Activated naive CD4-positive, alpha-beta T cell treated with anti-CD3 and anti-CD28 coated beads, Interleukin-2, amount 50 U/mL, for 72 hours (primary cell): ENCODE measurements around the gene ZNF611. TPM values are rescaled to one million over a fixed set of nuclear protein-coding genes. Genes with fewer than 3 reads are reported as not detected.
"Not testable (repeated sequence)": the region's sequence is repeated elsewhere in the genome, so short reads cannot be mapped to it uniquely, and the experiment has no call there.

ENCODE experiments used
- ATAC-seq, 2 donors: fragments of 150-1000 bp; cut with Tn5 transposase; 2 replicates each; pipeline ENCODE4 v1.10.0; 2021; ENCODE audit warnings: mild to moderate bottlenecking in 2 of 2, moderate library complexity in 2 of 2
- DNase-seq, 2 donors: peaks; one replicate each; pipeline ENCODE4 v3.0.0; 2021 to 2022; ENCODE audit warnings: low spot score in 2 of 2
- H3K27ac Mint-ChIP-seq, 2 donors: one replicate each; pipeline ENCODE4 v1.8.0; 2022; ENCODE audit warnings: mild to moderate bottlenecking in 2 of 2, mixed read lengths in 2 of 2
- H3K36me3 Mint-ChIP-seq, 2 donors: one replicate each; pipeline ENCODE4 v1.8.0; 2022; ENCODE audit warnings: mixed read lengths in 2 of 2
- H3K9me3 Mint-ChIP-seq, 2 donors: one replicate each; pipeline ENCODE4 v1.8.0; 2022; ENCODE audit warnings: mixed read lengths in 2 of 2
- total RNA-seq, 2 donors: library from RNA; stranded (reverse); gene quantifications; one replicate each; pipeline ENCODE4 v1.2.3, GENCODE V29; 2022

ZNF611 gene
- total RNA-seq, 2 donors from 2014 or later: 17.5 to 19.7 TPM

DNA sequence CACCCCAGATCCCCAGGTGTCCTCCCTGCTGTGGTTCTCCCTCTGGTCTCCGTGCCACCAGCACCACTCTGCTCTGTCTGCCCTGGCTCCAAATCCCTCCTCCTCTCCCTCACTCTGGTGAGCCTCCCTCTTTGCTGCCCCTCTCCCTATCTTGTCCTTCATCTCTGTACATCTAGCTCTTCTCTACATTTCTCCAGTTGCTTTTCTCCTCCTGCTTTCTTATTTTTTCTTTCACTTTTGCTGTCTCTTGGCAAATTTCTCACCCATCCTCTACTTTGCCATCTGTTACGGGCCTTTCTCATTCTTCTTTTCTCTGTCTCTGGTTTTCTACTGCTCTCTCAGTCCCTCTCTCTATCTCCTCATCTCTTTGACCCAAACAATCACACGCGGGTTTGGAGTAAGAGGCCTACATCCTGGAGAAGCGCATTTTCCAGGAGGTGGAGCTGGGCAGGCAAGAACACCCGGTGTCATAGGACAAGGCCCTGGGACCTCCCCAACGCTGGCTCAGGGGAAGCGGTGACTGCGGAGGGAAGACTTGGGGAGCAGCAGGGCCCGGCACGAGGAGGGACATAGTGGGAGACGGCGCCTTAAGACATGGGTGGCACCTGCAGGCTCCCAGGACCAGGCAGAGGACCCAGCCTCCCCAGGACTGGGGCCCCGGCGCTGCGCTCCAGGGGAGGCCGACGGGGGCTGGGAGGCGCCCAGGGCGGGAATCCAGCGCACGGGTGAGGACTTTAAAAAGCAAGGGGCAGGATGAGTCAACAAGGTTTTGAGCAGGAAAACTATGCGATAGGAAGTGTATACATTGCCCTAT is 9.9 kb downstream of the ZNF611 start:
- peaks cover 50 to 86% of the 10 kb centered on the region in 2 donors for H3K36me3 Mint-ChIP-seq
- no peak overlapping the region for H3K27ac Mint-ChIP-seq
- H3K9me3 Mint-ChIP-seq: peaks cover 21 to 24% of the 10 kb centered on the region in 2 donors
- DNase-seq: no peak
- ATAC-seq: no peak

DNA sequence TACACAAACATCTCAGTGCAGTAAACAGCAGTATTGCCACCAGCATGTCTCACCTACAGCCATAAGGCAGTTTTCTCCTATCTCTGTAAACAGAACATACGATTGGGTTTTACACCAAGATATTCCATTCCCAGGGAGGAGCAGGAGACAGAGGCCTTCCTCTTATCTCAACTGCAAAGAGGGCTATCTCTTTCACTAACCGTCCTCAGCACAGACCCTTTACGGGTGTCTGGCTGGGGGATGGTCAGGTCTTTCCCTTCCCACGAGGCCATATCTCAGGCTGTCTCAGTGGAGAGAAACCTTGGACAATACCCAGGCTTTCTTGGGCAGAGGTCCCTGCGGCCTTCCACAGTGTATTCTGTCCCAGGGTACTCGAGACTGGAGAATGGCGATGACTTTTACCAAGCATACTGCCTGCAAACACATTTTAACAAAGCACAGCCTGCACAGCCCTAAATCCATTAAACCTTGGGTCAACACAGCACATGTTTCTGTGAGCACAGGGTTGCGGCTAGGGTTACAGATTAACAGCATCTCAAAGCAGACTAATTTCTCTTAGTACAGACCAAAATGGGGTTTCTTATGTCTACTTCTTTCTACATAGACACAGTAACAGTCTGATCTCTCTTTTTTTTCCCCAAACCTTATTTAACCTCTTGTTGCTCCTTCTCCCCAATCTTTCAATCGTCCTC is 10.8 kb downstream of the ZNF611 start:
- ATAC-seq, H3K27ac Mint-ChIP-seq, DNase-seq: not testable (repeated sequence)
- H3K36me3 Mint-ChIP-seq: peaks cover 55 to 90% of the 10 kb centered on the region in 2 donors
- peaks cover 28% of the 10 kb centered on the region in 2 donors for H3K9me3 Mint-ChIP-seq

DNA sequence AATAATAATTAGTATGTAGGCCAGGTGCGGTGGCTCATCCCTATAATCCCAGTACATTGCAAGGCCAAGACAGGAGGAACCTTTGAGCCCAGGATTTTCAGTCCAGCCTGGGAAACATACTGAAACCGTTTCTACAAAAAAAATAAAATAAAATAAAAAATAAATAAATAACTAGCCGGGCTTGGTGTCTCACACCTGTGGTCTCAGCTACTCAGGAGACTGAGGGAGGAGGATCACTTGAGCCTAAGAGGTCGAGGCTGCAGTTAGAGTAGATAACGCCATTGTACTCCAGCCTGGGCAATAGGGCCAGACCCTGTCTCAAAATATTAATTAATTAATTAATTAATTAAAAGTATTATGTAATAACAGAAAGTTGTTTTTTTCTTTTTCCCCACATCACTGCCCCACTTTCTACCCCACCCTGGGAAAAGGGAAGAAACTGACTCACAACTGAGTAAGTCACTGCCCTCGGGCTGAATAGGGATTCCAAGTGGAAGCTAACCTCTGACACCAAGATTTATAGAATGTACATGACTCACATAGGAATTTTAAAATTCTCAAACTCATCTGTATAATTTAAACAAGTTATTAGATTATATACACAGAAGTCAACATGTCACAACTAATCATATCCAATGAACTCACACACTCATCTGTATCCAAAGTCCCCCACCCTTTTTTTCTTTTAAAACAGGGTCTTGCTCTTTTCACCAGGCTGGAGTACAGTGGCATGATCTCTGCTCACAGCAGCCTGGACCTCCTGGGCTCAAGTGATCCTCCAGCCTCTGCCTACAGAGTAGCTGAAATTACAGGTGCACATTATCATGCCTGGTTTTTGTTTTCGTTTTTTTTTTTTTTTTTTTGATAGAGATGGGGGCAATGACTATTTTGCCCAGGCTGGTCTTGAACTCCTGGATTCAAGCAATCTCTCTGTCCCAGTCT is 12.5 kb downstream of the ZNF611 start:
- DNase-seq (no peak), ATAC-seq (no peak)
- H3K9me3 Mint-ChIP-seq: peaks cover 28 to 31% of the 10 kb centered on the region in 2 donors
- H3K36me3 Mint-ChIP-seq: peaks cover 48 to 83% of the 10 kb centered on the region in 2 donors
- peak overlapping the region in 1 of 2 donors; percentile 12 for H3K27ac Mint-ChIP-seq

DNA sequence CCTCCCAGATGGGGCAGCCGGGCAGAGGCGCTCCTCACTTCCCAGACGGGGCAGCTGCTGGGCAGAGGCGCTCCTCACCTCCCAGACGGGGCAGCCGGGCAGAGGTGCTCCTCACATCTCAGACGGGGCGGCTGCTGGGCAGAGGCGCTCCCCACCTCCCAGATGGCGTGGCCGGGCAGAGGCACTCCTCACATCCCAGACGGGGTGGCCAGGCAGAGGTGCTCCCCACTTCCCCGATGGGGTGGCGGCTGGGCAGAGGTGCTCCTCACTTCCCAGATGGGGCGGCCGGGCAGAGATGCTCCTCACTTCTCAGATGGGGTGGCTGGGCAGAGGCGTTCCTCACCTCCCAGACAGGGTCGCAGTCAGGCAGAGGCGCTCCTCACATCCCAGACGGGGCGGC is 14.3 kb downstream of the ZNF611 start:
- not testable (repeated sequence) for DNase-seq, H3K27ac Mint-ChIP-seq, ATAC-seq
- Mint-ChIP-seq H3K9me3 (peaks cover 28 to 35% of the 10 kb centered on the region in 2 donors), H3K36me3 (peaks cover 50 to 83% of the 10 kb centered on the region in 2 donors)

DNA sequence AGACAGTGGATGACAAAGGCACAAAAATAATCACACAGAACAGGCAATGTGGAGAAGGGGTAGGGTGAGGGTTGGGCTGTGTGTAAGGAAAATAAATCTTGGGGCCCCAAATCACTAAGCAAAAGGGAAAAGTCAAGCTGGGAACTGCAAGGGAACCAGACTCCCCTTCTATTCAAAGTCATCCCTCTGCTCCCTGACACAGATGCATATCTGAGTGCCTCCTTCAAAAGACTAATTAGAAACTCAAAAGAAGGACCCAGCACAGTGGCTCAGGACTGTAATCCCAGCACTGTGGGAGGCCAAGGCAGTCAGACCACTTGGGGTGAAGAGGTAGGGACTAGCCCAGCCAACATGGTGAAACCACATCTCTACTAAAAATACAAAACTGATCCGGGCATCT is 18.3 kb downstream of the ZNF611 start:
- peak overlapping the region in 1 of 2 donors; percentile 78 for H3K27ac Mint-ChIP-seq
- ATAC-seq: no peak
- peaks cover 52 to 86% of the 10 kb centered on the region in 2 donors for H3K36me3 Mint-ChIP-seq
- H3K9me3 Mint-ChIP-seq: peaks cover 15 to 21% of the 10 kb centered on the region in 2 donors
- DNase-seq: no peak

GRCh38 chr19:52715902-52716301 is 18.9 kb downstream of the ZNF611 start:
- Mint-ChIP-seq H3K27ac (peak overlapping the region; percentile 78 to 81), H3K36me3 (peaks cover 53 to 86% of the 10 kb centered on the region in 2 donors), H3K9me3 (peaks cover 19 to 26% of the 10 kb centered on the region in 2 donors)
- ATAC-seq: peak; percentile 50 to 98
- peak in 1 of 2 donors; percentile 62 for DNase-seq

GRCh38 chr19:52715330-52715729 is 19.5 kb downstream of the ZNF611 start:
- H3K36me3 Mint-ChIP-seq: peaks cover 53 to 88% of the 10 kb centered on the region in 2 donors
- peak in 1 of 2 donors; percentile 6 for ATAC-seq
- not testable (repeated sequence) for DNase-seq
- H3K27ac Mint-ChIP-seq: peak overlapping the region in 1 of 2 donors; percentile 78
- peaks cover 19 to 26% of the 10 kb centered on the region in 2 donors for H3K9me3 Mint-ChIP-seq

GRCh38 chr19:52713051-52713450 is 21.8 kb downstream of the ZNF611 start:
- not testable (repeated sequence) for H3K27ac Mint-ChIP-seq, ATAC-seq, DNase-seq
- Mint-ChIP-seq H3K9me3 (peaks cover 12 to 17% of the 10 kb centered on the region in 2 donors), H3K36me3 (peaks cover 55 to 90% of the 10 kb centered on the region in 2 donors)

- not testable (repeated sequence) for H3K27ac Mint-ChIP-seq, ATAC-seq, DNase-seq
- Mint-ChIP-seq H3K9me3 (peaks cover 10 to 16% of the 10 kb centered on the region in 2 donors), H3K36me3 (peaks cover 68 to 93% of the 10 kb centered on the region in 2 donors)
These were observed 23.2 kb downstream of the ZNF611 start for GRCh38 chr19:52711661-52712060.

DNA sequence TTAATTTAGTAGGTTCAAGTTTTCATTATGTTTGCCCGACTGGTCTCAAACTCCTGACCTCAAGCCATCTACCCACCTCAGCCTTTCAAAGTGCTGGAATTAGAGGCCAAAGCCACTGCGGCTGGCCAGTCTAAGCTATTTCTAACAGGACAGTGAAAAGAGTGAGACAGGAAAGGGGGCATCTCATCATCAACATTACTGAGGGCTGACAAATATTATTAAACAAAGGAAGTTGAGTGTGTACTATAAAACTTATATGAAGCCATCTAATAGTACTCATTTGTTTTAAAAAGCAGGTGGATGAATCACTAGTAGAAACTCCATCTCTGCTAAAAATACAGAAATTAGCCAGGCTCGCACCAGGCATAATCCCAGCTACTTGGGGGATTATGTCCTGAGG is 24.3 kb downstream of the ZNF611 start:
- ATAC-seq (no peak), DNase-seq (no peak)
- Mint-ChIP-seq H3K9me3 (peaks cover 20 to 27% of the 10 kb centered on the region in 2 donors), H3K36me3 (peaks cover 77 to 93% of the 10 kb centered on the region in 2 donors), H3K27ac (no peak overlapping the region)

GRCh38 chr19:52705615-52706014 is 29.2 kb downstream of the ZNF611 start:
- Mint-ChIP-seq H3K36me3 (peaks cover 72 to 76% of the 10 kb centered on the region in 2 donors), H3K9me3 (peaks cover 25 to 43% of the 10 kb centered on the region in 2 donors)
- not testable (repeated sequence) for ATAC-seq, DNase-seq, H3K27ac Mint-ChIP-seq

- peaks cover 72 to 76% of the 10 kb centered on the region in 2 donors for H3K36me3 Mint-ChIP-seq
- H3K27ac Mint-ChIP-seq: no peak overlapping the region
- DNase-seq: no peak
- H3K9me3 Mint-ChIP-seq: peaks cover 33 to 49% of the 10 kb centered on the region in 2 donors
- ATAC-seq: no peak
These were observed 30.9 kb downstream of the ZNF611 start for GRCh38 chr19:52703917-52704316.

DNA sequence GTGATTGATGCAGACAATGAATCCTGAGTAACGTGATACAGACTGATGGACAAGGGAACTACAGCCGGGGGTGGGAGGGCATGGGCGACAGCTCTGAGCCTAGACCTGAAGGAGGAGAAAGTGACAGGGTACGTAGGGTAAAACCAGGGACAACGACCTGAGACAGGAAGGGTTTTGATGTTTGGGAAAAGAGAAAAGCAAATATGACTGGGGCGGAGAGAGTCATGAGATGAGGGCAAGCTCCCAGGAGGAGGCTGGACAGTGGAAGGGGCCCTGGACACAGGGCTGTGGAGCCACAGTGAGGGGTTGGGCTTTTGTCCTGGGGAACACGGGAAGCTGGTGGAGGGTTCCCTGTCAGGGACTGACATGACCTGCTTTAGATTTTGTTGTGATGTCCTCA is 34.2 kb downstream of the ZNF611 start:
- DNase-seq (no peak), ATAC-seq (no peak)
- Mint-ChIP-seq H3K9me3 (peaks cover 38 to 40% of the 10 kb centered on the region in 2 donors), H3K27ac (no peak overlapping the region), H3K36me3 (peaks cover 47 to 50% of the 10 kb centered on the region in 2 donors)

DNA sequence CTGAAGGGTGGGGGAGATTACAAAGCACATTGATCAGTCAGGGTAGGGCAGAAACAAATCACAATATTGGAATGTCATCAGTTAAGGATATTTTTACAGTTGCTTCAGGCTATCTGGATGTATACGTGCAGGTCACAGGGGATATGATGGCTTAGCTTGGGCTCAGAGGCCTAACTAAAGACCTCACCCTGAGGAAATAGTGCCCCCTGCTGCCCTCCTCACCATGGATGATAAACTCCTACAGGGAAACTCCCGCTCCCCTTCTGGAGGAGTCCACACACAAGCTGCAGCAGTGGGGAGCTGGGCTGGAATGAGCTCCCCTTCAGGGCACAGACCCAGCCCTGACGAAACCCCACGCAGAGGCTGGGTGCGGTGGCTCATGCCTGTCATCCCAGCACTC is 35.3 kb downstream of the ZNF611 start:
- not testable (repeated sequence) for DNase-seq, ATAC-seq
- H3K9me3 Mint-ChIP-seq: peaks cover 26 to 30% of the 10 kb centered on the region in 2 donors
- H3K27ac Mint-ChIP-seq: peak overlapping the region in 1 of 2 donors; percentile 53
- H3K36me3 Mint-ChIP-seq: peaks cover 36 to 39% of the 10 kb centered on the region in 2 donors

DNA sequence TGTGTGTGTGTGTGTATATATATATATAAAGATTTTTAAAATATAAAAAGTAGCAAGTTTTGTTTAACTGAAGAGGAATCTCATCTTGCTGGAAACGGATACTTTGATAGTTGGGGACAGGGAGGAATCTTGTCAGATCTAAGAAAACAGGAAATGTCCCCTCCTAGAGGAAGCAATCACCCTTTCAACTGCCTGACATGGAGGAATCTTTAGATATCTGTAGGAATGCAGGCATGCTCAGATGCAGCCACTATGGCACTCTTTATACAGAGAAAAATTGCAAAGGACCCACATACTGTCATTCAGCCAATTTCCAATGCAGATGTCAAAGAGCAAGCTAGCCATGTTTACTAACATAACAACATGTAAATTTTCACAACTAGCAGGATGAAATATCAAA is 38.8 kb downstream of the ZNF611 start:
- no peak for DNase-seq
- Mint-ChIP-seq H3K36me3 (peaks cover 19 to 32% of the 10 kb centered on the region in 2 donors), H3K9me3 (peaks cover 14 to 26% of the 10 kb centered on the region in 2 donors), H3K27ac (no peak overlapping the region)
- ATAC-seq: no peak

- Mint-ChIP-seq H3K9me3 (peaks cover 9 to 20% of the 10 kb centered on the region in 2 donors), H3K36me3 (peaks cover 18 to 32% of the 10 kb centered on the region in 2 donors), H3K27ac (no peak overlapping the region)
- DNase-seq (no peak), ATAC-seq (no peak)
These were observed 39.9 kb downstream of the ZNF611 start for GRCh38 chr19:52694921-52695320.
